SKM-1 treated with dmso at 0.1 percent for 144 hours (cell line): ENCODE data around the gene LPCAT2.

Experiments
- DNase-seq: peaks from one replicate; lab custom pipeline; 2025; ENCODE audit not compliant: unreplicated experiment; lab: John Stamatoyannopoulos, UW

Gene LPCAT2

GRCh38 chr16:55540221-55540620 is 31.3 kb downstream of the LPCAT2 start:
- no peak for DNase-seq

GRCh38 chr16:55542459-55543082 is 33.7 kb downstream of the LPCAT2 start:
- DNase-seq = no peak

- no peak for DNase-seq
Measured at GRCh38 chr16:55543472-55543871, 34.6 kb downstream of the LPCAT2 start.

- no peak for DNase-seq
Measured at GRCh38 chr16:55552621-55553020, 43.7 kb downstream of the LPCAT2 start.

- DNase-seq = no peak
Measured at GRCh38 chr16:55555436-55555835, 46.6 kb downstream of the LPCAT2 start.

- DNase-seq = no peak
Measured at GRCh38 chr16:55557186-55557585, 48.3 kb downstream of the LPCAT2 start.

- DNase-seq = no peak
Measured at GRCh38 chr16:55559233-55559632, 50.4 kb downstream of the LPCAT2 start.

- DNase-seq = no peak
Measured at GRCh38 chr16:55559933-55560516, 51.2 kb downstream of the LPCAT2 start.

GRCh38 chr16:55561319-55561848 is 52.5 kb downstream of the LPCAT2 start:
- no peak for DNase-seq

- DNase-seq = no peak
Measured at GRCh38 chr16:55562936-55563335, 54.1 kb downstream of the LPCAT2 start.

- DNase-seq = no peak
Measured at GRCh38 chr16:55563797-55564196, 54.9 kb downstream of the LPCAT2 start.

GRCh38 chr16:55565086-55565485 is 56.2 kb downstream of the LPCAT2 start:
- DNase-seq = no peak

- DNase-seq = no peak
Measured at GRCh38 chr16:55566432-55567175, 57.7 kb downstream of the LPCAT2 start, which contains the start of gene CAPNS2. Gene CAPNS2 (plus strand): TSS chr16:55566684. CDS start chr16:55566757, 73 bp downstream.

- peak; percentile 50 for DNase-seq
Measured at GRCh38 chr16:55567382-55567781, 58.5 kb downstream of the LPCAT2 start.

GRCh38 chr16:55568207-55568606 is 59.3 kb downstream of the LPCAT2 start:
- no peak for DNase-seq

GRCh38 chr16:55569025-55569424 is 60.2 kb downstream of the LPCAT2 start:
- DNase-seq = peak; percentile 73

- DNase-seq = no peak
Measured at GRCh38 chr16:55570159-55570558, 61.3 kb downstream of the LPCAT2 start.

GRCh38 chr16:55571191-55571897 is 62.5 kb downstream of the LPCAT2 start:
- no peak for DNase-seq

- DNase-seq = no peak
Measured at GRCh38 chr16:55572439-55572838, 63.6 kb downstream of the LPCAT2 start.

GRCh38 chr16:55574811-55575210 is 65.9 kb downstream of the LPCAT2 start:
- DNase-seq = no peak

GRCh38 chr16:55575496-55575895 is 66.6 kb downstream of the LPCAT2 start:
- DNase-seq = no peak
